ENCODE measurements around the gene FUCA1.
A peak's percentile ranks its signal among the peaks of the same experiment; 100 is the strongest.

Gene FUCA1

GRCh38 chr1:23899070-23899469 lies 31.0 kb upstream of the FUCA1 start:
- Histone ChIP-seq H3K4me3 (ENCODE audit: low read depth, low read length, poor library complexity, severe bottlenecking) (no peak overlapping the region), H3K4me1 (ENCODE audit: insufficient read depth, low read length, severe bottlenecking) (peaks cover 54% of the 10 kb centered on the region), H2AFZ (ENCODE audit: low read length) (no peak overlapping the region), H3F3A (ENCODE audit: insufficient read depth, low read length) (no peaks in the 10 kb centered on the region), H3K9ac (ENCODE audit: low read length) (no peak overlapping the region), H3K27ac (ENCODE audit: low read depth, low read length, poor library complexity, severe bottlenecking) (peak overlapping the region; percentile 29), H4K20me1 (ENCODE audit: insufficient read depth, low read length) (no peaks in the 10 kb centered on the region), H3K9me2 (ENCODE audit: low read depth, low read length) (no peaks in the 10 kb centered on the region), H3K4me2 (ENCODE audit: low read length) (0 out of 2 replicates have a peak overlapping the region, but pooled peaks have one; percentile 11), H3K79me2 (ENCODE audit: insufficient read depth, low read length) (0 out of 2 replicates have a peak, but pooled peaks cover 3% of the 10 kb centered on the region), H3K9me3 (ENCODE audit: low read length) (no peaks in the 10 kb centered on the region), H3K36me3 (ENCODE audit: insufficient read depth, low read length) (peaks cover 30% of the 10 kb centered on the region), H3K27me3 (ENCODE audit: insufficient read depth, low read length) (no peaks in the 10 kb centered on the region)
- TF ChIP-seq CTCF (IDR thresholded peaks at IDR 0.05; ENCODE audit: low read length) (no peak), EZH2 (IDR thresholded peaks at IDR 0.05; ENCODE audit: borderline replicate concordance, low read length) (no peak)

GRCh38 chr1:23897083-23897482 lies 29.0 kb upstream of the FUCA1 start:
- H3K9ac ChIP-seq (ENCODE audit: low read length), result no peak overlapping the region
- peak overlapping the region; percentile 49 for H3K27ac ChIP-seq (ENCODE audit: low read depth, low read length, poor library complexity, severe bottlenecking)
- H2AFZ ChIP-seq (ENCODE audit: low read length), result no peak overlapping the region
- no peak overlapping the region for H3K4me2 ChIP-seq (ENCODE audit: low read length)
- H3K9me3 ChIP-seq (ENCODE audit: low read length), result no peaks in the 10 kb centered on the region
- 0 out of 2 replicates have a peak, but pooled peaks cover 3% of the 10 kb centered on the region for H3K79me2 ChIP-seq (ENCODE audit: insufficient read depth, low read length)
- no peaks in the 10 kb centered on the region for H3K27me3 ChIP-seq (ENCODE audit: insufficient read depth, low read length)
- no peaks in the 10 kb centered on the region for H4K20me1 ChIP-seq (ENCODE audit: insufficient read depth, low read length)
- H3F3A ChIP-seq (ENCODE audit: insufficient read depth, low read length), result no peaks in the 10 kb centered on the region
- H3K36me3 ChIP-seq (ENCODE audit: insufficient read depth, low read length), result peaks cover 28% of the 10 kb centered on the region
- H3K9me2 ChIP-seq (ENCODE audit: low read depth, low read length), result no peaks in the 10 kb centered on the region
- peaks cover 48% of the 10 kb centered on the region for H3K4me1 ChIP-seq (ENCODE audit: insufficient read depth, low read length, severe bottlenecking)
- H3K4me3 ChIP-seq (ENCODE audit: low read depth, low read length, poor library complexity, severe bottlenecking), result no peak overlapping the region
- TF ChIP-seq EZH2 (IDR thresholded peaks at IDR 0.05; ENCODE audit: borderline replicate concordance, low read length) (no peak), CTCF (IDR thresholded peaks at IDR 0.05; ENCODE audit: low read length) (no peak)

DNA sequence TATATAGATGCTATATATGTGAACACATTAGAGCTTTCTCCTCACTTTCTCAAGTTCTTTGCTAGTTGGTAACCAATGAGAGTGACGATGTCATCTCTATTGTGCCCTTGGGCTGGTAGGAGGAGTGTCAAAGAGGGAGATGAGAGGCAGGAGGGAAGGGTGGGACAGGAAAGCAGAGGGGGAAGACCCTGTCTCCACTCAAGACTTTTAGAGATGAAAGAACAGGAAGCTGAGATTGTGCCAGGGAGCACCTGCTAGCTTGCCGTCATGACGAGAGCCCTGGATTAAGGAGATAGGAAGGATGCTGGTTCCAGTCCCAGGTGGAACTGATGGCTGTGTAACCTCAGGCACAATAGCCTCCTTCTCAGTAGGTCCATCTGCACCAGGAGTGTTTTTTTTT lies 28.4 kb upstream of the FUCA1 start:
- H3K4me3 ChIP-seq (ENCODE audit: low read depth, low read length, poor library complexity, severe bottlenecking), result no peak overlapping the region
- no peak overlapping the region for H2AFZ ChIP-seq (ENCODE audit: low read length)
- TF ChIP-seq EZH2 (IDR thresholded peaks at IDR 0.05; ENCODE audit: borderline replicate concordance, low read length) (no peak), CTCF (IDR thresholded peaks at IDR 0.05; ENCODE audit: low read length) (no peak)
- no peak overlapping the region for H3K4me2 ChIP-seq (ENCODE audit: low read length)
- no peak overlapping the region for H3K9ac ChIP-seq (ENCODE audit: low read length)
- no peaks in the 10 kb centered on the region for H3K9me2 ChIP-seq (ENCODE audit: low read depth, low read length)
- no peaks in the 10 kb centered on the region for H3K9me3 ChIP-seq (ENCODE audit: low read length)
- peaks cover 28% of the 10 kb centered on the region for H3K36me3 ChIP-seq (ENCODE audit: insufficient read depth, low read length)
- 0 out of 2 replicates have a peak, but pooled peaks cover 3% of the 10 kb centered on the region for H3K79me2 ChIP-seq (ENCODE audit: insufficient read depth, low read length)
- no peaks in the 10 kb centered on the region for H3K27me3 ChIP-seq (ENCODE audit: insufficient read depth, low read length)
- H3K4me1 ChIP-seq (ENCODE audit: insufficient read depth, low read length, severe bottlenecking), result peaks cover 48% of the 10 kb centered on the region
- no peaks in the 10 kb centered on the region for H4K20me1 ChIP-seq (ENCODE audit: insufficient read depth, low read length)
- peak overlapping the region; percentile 49 for H3K27ac ChIP-seq (ENCODE audit: low read depth, low read length, poor library complexity, severe bottlenecking)
- H3F3A ChIP-seq (ENCODE audit: insufficient read depth, low read length), result no peaks in the 10 kb centered on the region

All from OCI-LY1 (cell line).